ENCODE measurements around the gene M6PR. TPM values are rescaled to one million over a fixed set of nuclear protein-coding genes. Genes with fewer than 3 reads are reported as not detected.

Gene M6PR
- total RNA-seq, 1 donor from 2014 or later, result 117 TPM

- no peak for DNase-seq (ENCODE audit: low spot score in 2 of 2, unreplicated experiment in 2 of 2)
- Mint-ChIP-seq H3K4me3 (no peak overlapping the region), H3K27me3 (ENCODE audit: low read depth) (no peaks in the 10 kb centered on the region), H3K36me3 (no peaks in the 10 kb centered on the region), H3K27ac (no peak overlapping the region), H3K9me3 (no peaks in the 10 kb centered on the region), H3K4me1 (peaks cover under 1% of the 10 kb centered on the region)
- TF ChIP-seq CTCF (IDR thresholded peaks at IDR 0.05; ENCODE audit: unreplicated experiment), result no peak
Measured at GRCh38 chr12:8991371-8992345, 42.2 kb upstream of the M6PR start.

- no peak for DNase-seq (ENCODE audit: low spot score in 2 of 2, unreplicated experiment in 2 of 2)
- H3K36me3 Mint-ChIP-seq, result no peaks in the 10 kb centered on the region
Measured at GRCh38 chr12:8989413-8989812, 40.0 kb upstream of the M6PR start, which contains the start of gene KLRG1. KLRG1 (plus strand) TSS chr12:8989546; CDS start chr12:8989636, 90 bp downstream.

GRCh38 chr12:8987685-8988084 lies 38.2 kb upstream of the M6PR start:
- H3K27me3 Mint-ChIP-seq (ENCODE audit: low read depth), result no peaks in the 10 kb centered on the region
- H3K27ac Mint-ChIP-seq, result no peak overlapping the region
- H3K4me1 Mint-ChIP-seq, result no peaks in the 10 kb centered on the region
- H3K36me3 Mint-ChIP-seq, result no peaks in the 10 kb centered on the region
- no peak for DNase-seq (ENCODE audit: low spot score in 2 of 2, unreplicated experiment in 2 of 2)
- TF ChIP-seq CTCF (IDR thresholded peaks at IDR 0.05; ENCODE audit: unreplicated experiment), result no peak
- H3K4me3 Mint-ChIP-seq, result no peak overlapping the region
- H3K9me3 Mint-ChIP-seq, result peaks cover 5% of the 10 kb centered on the region

More at GRCh38 chr12:8989413-8989812, 40.0 kb upstream of the M6PR start, which contains the start of gene KLRG1:
- Mint-ChIP-seq H3K27me3 (ENCODE audit: low read depth) (no peaks in the 10 kb centered on the region), H3K4me3 (no peak within 1 kb of the TSS), H3K27ac (no peak within 1 kb of the TSS), H3K4me1 (no peaks in the 10 kb centered on the region), H3K9me3 (no peaks in the 10 kb centered on the region)
- TF ChIP-seq CTCF (IDR thresholded peaks at IDR 0.05; ENCODE audit: unreplicated experiment), result no peak

GRCh38 chr12:8987163-8987562 lies 37.7 kb upstream of the M6PR start:
- no peak for TF ChIP-seq CTCF (IDR thresholded peaks at IDR 0.05; ENCODE audit: unreplicated experiment)
- no peaks in the 10 kb centered on the region for H3K36me3 Mint-ChIP-seq
- no peak overlapping the region for H3K4me3 Mint-ChIP-seq
- peaks cover 5% of the 10 kb centered on the region for H3K9me3 Mint-ChIP-seq
- H3K27me3 Mint-ChIP-seq (ENCODE audit: low read depth), result no peaks in the 10 kb centered on the region
- no peak for DNase-seq (ENCODE audit: low spot score in 2 of 2, unreplicated experiment in 2 of 2)
- H3K4me1 Mint-ChIP-seq, result no peaks in the 10 kb centered on the region
- H3K27ac Mint-ChIP-seq, result no peak overlapping the region

- no peaks in the 10 kb centered on the region for H3K36me3 Mint-ChIP-seq
- H3K4me3 Mint-ChIP-seq, result no peak overlapping the region
- DNase-seq (ENCODE audit: low spot score in 2 of 2, unreplicated experiment in 2 of 2), result no peak
- H3K9me3 Mint-ChIP-seq, result peaks cover 7% of the 10 kb centered on the region
- no peaks in the 10 kb centered on the region for H3K4me1 Mint-ChIP-seq
- TF ChIP-seq CTCF (IDR thresholded peaks at IDR 0.05; ENCODE audit: unreplicated experiment), result no peak
- no peak overlapping the region for H3K27ac Mint-ChIP-seq
- no peaks in the 10 kb centered on the region for H3K27me3 Mint-ChIP-seq (ENCODE audit: low read depth)
Measured at GRCh38 chr12:8985213-8985754, 35.8 kb upstream of the M6PR start.
